HCT116 (cell line): ENCODE results near the gene TPRG1L. TPM values are rescaled to one million over a fixed set of nuclear protein-coding genes. Genes with fewer than 3 reads are reported as not detected.

ENCODE experiments used
- ATAC-seq: fragments of 200-7000 bp; cut with Tn5 transposase; 2 replicates; pipeline ENCODE4 v1.9.1; 2020; ENCODE audit warnings: mild to moderate bottlenecking, moderate library complexity
- BruUV-seq: library from RNA; stranded (reverse); fragments of 400-500 nt; replicated peaks from 2 replicates; lab custom pipeline; 2021; lab: Mats Ljungman, UMichigan
- CTCF ChIA-PET: fragments of 300-600 bp; sonication (Branson Sonifier 250); formaldehyde crosslinking; loops from one replicate; lab custom pipeline; 2021; ENCODE audit warnings: antibody characterized with exemption; lab: Charles Lee
- POLR2A ChIA-PET: fragments of 300-600, 350-600 bp; sonication (Branson Sonifier 250); formaldehyde crosslinking; loops from one replicate; lab custom pipeline; 2021; ENCODE audit warnings: antibody characterized with exemption; lab: Charles Lee
- RAD21 ChIA-PET, 2 experiments: fragments of 300-600 bp; sonication (Branson Sonifier 250); formaldehyde crosslinking; loops; one replicate each; lab custom pipeline; 2023; ENCODE audit warnings: low total read pairs in 2 of 2; ENCODE audit not compliant: uncharacterized antibody in 2 of 2, unreplicated experiment in 2 of 2, low non-redundant PET in 1 of 2; lab: Charles Lee
- DNase-seq: peaks from one replicate; pipeline ENCODE4 v3.0.0-alpha.2; 2010; ENCODE audit warnings: low read depth, low spot score
- H2AFZ ChIP-seq: fragments of 200-600 bp; shearing (Covaris generic), sonication (generic); 2 replicates; pipeline ENCODE4 v1.6.1; 2017; ENCODE audit warnings: low read depth, mixed run types, mixed read lengths, antibody characterized with exemption, low read length; ENCODE audit not compliant: poor library complexity, severe bottlenecking
- H3K27ac ChIP-seq: 2 replicates; pipeline ENCODE4 v1.5.1; 2012; ENCODE audit warnings: low read depth, low read length
- H3K27me3 ChIP-seq: fragments of 200-600 bp; sonication (generic); 2 replicates; pipeline ENCODE4 v1.6.1; 2016; ENCODE audit warnings: mixed run types, low read length, mixed read lengths; ENCODE audit not compliant: insufficient read depth
- H3K36me3 ChIP-seq, 2 experiments: fragments of 200-500 bp in 1 of 2; fragments of 200-600 bp in 1 of 2; sonication (Bioruptor generic) in 1 of 2; sonication (generic) in 1 of 2; 2 replicates each; pipeline versions ENCODE4 v1.5.1 to v1.6.1; 2014 to 2016; ENCODE audit warnings: low read length in 2 of 2, inconsistent platforms in 1 of 2, mixed read lengths in 1 of 2, mixed run types in 1 of 2; ENCODE audit not compliant: insufficient read depth in 2 of 2, control insufficient read depth in 1 of 2
- H3K4me1 ChIP-seq, 2 experiments: fragments of 200-600 bp in 1 of 2; sonication (generic) in 1 of 2; 2 replicates each; pipeline versions ENCODE4 v1.5.1 to v1.6.1; 2012 to 2017; ENCODE audit warnings: low read length in 2 of 2, inconsistent platforms in 1 of 2, mild to moderate bottlenecking in 1 of 2, mixed read lengths in 1 of 2, mixed run types in 1 of 2, moderate library complexity in 1 of 2; ENCODE audit not compliant: insufficient read depth in 2 of 2, control insufficient read depth in 1 of 2
- H3K4me2 ChIP-seq: fragments of 200-600 bp; sonication (generic); 2 replicates; pipeline ENCODE4 v1.6.1; 2017; ENCODE audit warnings: mixed run types, low read length, mixed read lengths
- H3K4me3 ChIP-seq, 2 experiments: fragments of 200-600 bp in 1 of 2; sonication (generic) in 1 of 2; replicated peaks in 1 of 2; 2 replicates each; pipeline ENCODE4 v1.5.1; 2011 to 2016; ENCODE audit warnings: low read length in 2 of 2, control low read depth in 1 of 2, low read depth in 1 of 2, mild to moderate bottlenecking in 1 of 2, mixed read lengths in 1 of 2, mixed run types in 1 of 2
- H3K79me2 ChIP-seq: fragments of 200-600 bp; sonication (generic); 2 replicates; pipeline ENCODE4 v1.6.1; 2017; ENCODE audit warnings: mild to moderate bottlenecking, mixed run types, low read length, moderate library complexity, mixed read lengths; ENCODE audit not compliant: insufficient read depth
- H3K9ac ChIP-seq: fragments of 200-600 bp; sonication (generic); 2 replicates; pipeline ENCODE4 v1.6.1; 2016; ENCODE audit warnings: low read length, mixed read lengths
- H3K9me2 ChIP-seq: fragments of 200-600 bp; sonication (generic), shearing (Covaris generic); 2 replicates; pipeline ENCODE4 v1.6.1; 2017; ENCODE audit warnings: mixed run types, mild to moderate bottlenecking, moderate library complexity; ENCODE audit not compliant: insufficient read depth
- H3K9me3 ChIP-seq, 2 experiments: fragments of 200-500 bp in 1 of 2; fragments of 200-600 bp in 1 of 2; sonication (Bioruptor generic) in 1 of 2; sonication (generic) in 1 of 2; 2 replicates each; pipeline ENCODE4 v1.6.1; 2014 to 2017; ENCODE audit warnings: low read length in 2 of 2, mixed read lengths in 2 of 2, inconsistent platforms in 1 of 2, low read depth in 1 of 2, mild to moderate bottlenecking in 1 of 2, mixed run types in 1 of 2, moderate library complexity in 1 of 2; ENCODE audit not compliant: control insufficient read depth in 1 of 2, insufficient read depth in 1 of 2
- H4K20me1 ChIP-seq: fragments of 200-600 bp; sonication (generic), shearing (Covaris generic); 2 replicates; pipeline ENCODE4 v1.6.1; 2017; ENCODE audit warnings: mixed run types, mild to moderate bottlenecking, moderate library complexity; ENCODE audit not compliant: insufficient read depth
- ATF3 ChIP-seq: IDR thresholded peaks from 2 replicates; pipeline ENCODE4 v1.6.1; 2012
- POLR2A ChIP-seq: IDR thresholded peaks from 2 replicates; pipeline ENCODE4 v1.7.0; 2011; ENCODE audit warnings: borderline replicate concordance; ENCODE audit not compliant: insufficient read depth, insufficient read length; ENCODE audit errors: extremely low read depth
- REST ChIP-seq: IDR thresholded peaks from 2 replicates; pipeline ENCODE4 v1.6.1; 2012; ENCODE audit warnings: low read depth
- ZFX ChIP-seq: fragments of 450-650 bp; IDR thresholded peaks from 2 replicates; pipeline ENCODE4 v1.6.1; 2017
- ZNF274 ChIP-seq: fragments of 200-500 bp; sonication (Bioruptor generic); IDR thresholded peaks from 2 replicates; pipeline ENCODE4 v1.6.1; 2014; ENCODE audit warnings: mild to moderate bottlenecking, low read depth, low read length, inconsistent platforms
- intact Hi-C: fragments of 100-400 bp; cut with micrococcal nuclease; formaldehyde crosslinking; loops from 2 replicates; pipeline ENCODE4 v1.10.0; 2022
- total RNA-seq: library from RNA; stranded (reverse); gene quantifications from one replicate; pipeline ENCODE4 v1.2.1, GENCODE V29; 2021; ENCODE audit not compliant: unreplicated experiment

TPRG1L gene
- total RNA-seq, 1 experiment from 2014 or later = 25.6 TPM

- TF ChIP-seq REST (no peak), POLR2A (no peak)
- TF ChIP-seq, all 23 proteins: peak for 0
These were observed 13.9 kb downstream of the TPRG1L start (continued) for GRCh38 chr1:3638676-3639075.

- Histone ChIP-seq H2AFZ (no peak overlapping the region), H3K4me2 (no peak overlapping the region), H3K27ac (no peak overlapping the region), H3K4me3 (no peak overlapping the region), H3K79me2 (peaks cover 3% of the 10 kb centered on the region; the same call in 1 of the 2 replicates), H3K9me3 (no peaks in the 10 kb centered on the region), H3K4me1 (no peaks in the 10 kb centered on the region), H3K36me3 (peaks cover 14 to 41% of the 10 kb centered on the region in 2 experiments; a peak in 3 of 4 replicates), H3K9me2 (no peaks in the 10 kb centered on the region), H3K9ac (no peak overlapping the region), H3K27me3 (no peaks in the 10 kb centered on the region), H4K20me1 (no peaks in the 10 kb centered on the region)
- ChIA-PET POLR2A (no interaction called here), RAD21 (no interaction called here), CTCF (no interaction called here)
- intact Hi-C loops = no loop called here
- ATAC-seq = no peak
- DNase-seq = no peak
- no TSS peak for BruUV-seq
- TF ChIP-seq REST (no peak), ZFX (no peak), ZNF274 (no peak), ATF3 (no peak)
These were observed 14.6 kb downstream of the TPRG1L start for GRCh38 chr1:3639397-3639911.
